Measurements from ENCODE around the gene CPED1.

- TF ChIP-seq, protein P1, sequence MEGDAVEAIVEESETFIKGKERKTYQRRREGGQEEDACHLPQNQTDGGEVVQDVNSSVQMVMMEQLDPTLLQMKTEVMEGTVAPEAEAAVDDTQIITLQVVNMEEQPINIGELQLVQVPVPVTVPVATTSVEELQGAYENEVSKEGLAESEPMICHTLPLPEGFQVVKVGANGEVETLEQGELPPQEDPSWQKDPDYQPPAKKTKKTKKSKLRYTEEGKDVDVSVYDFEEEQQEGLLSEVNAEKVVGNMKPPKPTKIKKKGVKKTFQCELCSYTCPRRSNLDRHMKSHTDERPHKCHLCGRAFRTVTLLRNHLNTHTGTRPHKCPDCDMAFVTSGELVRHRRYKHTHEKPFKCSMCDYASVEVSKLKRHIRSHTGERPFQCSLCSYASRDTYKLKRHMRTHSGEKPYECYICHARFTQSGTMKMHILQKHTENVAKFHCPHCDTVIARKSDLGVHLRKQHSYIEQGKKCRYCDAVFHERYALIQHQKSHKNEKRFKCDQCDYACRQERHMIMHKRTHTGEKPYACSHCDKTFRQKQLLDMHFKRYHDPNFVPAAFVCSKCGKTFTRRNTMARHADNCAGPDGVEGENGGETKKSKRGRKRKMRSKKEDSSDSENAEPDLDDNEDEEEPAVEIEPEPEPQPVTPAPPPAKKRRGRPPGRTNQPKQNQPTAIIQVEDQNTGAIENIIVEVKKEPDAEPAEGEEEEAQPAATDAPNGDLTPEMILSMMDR (IDR thresholded peaks at IDR 0.05), result no peak
- no peak for TF ChIP-seq POLR2A (IDR thresholded peaks at IDR 0.05)
- TF ChIP-seq EP300 (IDR thresholded peaks at IDR 0.05), result no peak
These were observed 210.0 kb downstream of the CPED1 start for GRCh38 chr7:121198502-121198901.

Data from suprapubic skin (tissue), 3 donors.